ENCODE data around the gene ACTR3.

ACTR3 gene

DNA sequence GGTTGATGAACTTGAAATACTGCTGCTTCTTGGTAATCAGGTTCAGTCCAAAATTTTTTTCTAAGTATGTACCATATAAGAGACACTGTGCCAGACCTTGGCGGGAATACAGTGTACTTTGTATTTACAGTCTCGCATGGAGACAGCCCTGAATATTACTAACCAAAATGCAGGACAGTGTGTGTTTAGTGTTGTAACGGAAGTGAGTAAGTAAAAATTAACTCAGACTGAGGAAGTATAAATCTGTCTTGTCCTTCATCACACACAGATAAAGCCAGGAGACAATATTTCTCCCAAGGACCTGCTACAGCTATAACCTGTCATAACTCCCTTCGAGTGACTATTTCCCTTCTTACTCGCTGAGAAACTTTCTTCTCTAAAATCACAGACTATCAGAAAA, 76.9 kb downstream of the ACTR3 start:
- DNase-seq: no peak

DNA sequence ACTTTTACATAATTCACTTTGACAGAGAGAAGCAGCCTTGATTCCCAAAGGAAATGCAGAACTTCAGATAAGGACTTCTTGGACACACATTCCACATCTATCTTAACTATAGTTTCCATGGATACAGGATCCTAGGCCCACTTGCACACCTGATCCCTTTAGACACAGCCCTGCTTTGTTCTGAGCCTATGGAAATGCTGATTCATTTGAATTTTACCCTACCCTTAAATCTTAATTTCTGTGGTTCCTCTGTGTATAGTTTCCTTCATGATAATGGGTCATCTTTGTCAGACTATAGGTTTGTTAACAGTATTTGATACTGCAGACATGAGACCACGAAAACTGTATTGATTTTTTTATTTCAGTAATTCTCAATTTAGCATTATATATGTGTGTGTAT, 77.4 kb downstream of the ACTR3 start:
- no peak for DNase-seq

DNA sequence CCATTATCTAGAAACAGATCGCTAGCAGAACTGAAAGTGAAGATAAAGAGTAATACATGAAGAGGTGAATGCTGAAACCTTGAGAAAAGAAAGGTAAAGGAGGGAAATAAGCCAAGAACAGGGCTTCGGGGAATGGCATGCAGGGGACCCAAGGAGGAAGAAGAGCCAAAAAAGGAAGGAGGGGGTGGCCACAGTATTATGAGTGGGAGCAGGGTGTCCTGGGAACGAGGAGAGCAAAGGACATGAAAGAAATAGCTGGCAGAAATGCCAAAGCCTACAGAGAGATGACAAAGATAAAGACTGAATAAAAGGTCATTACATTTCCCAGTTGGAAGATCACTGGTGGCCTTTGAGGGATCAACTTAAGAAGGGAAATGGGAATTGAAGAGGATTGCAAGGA, 82.9 kb downstream of the ACTR3 start:
- DNase-seq: no peak

DNA sequence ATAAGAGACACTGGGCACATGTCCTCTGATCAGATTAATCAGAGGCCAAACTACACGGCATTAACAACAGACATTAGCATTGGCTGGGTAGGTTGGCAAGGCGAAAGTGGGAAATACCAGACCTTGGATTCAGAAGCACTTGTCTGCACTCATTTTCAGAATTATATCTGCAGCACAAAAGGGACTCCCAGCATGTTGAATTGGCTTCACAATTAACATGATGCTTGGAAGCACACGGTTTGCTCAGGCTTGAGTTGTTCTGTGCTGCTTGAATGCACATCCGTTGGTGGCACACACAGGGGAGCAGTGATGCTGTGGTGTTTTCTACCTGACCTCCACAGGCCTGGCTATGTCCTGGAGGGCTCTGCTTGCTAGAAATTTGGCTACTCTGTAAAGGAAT, 83.9 kb downstream of the ACTR3 start:
- peak; percentile 15 for DNase-seq

DNA sequence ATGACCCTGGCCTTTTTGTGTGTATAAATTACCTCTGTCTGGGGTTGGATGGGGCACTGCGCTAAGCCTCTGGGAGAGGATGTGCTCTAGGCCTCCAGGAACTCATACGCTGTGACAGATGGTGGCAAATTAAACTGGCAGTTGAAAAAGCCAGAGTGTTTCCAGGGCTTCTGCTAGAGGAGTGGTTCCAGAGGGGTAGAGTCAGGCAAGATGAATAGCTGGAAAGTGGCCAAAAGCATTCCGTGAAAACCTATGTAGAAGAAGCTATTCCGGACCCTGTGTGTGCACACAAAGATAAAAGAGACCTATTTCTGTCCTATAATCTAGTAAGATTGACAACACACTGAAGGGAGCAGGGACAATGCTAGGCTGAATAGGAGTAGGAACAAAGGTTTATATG, 84.8 kb downstream of the ACTR3 start:
- peak; percentile 89 for DNase-seq

DNA sequence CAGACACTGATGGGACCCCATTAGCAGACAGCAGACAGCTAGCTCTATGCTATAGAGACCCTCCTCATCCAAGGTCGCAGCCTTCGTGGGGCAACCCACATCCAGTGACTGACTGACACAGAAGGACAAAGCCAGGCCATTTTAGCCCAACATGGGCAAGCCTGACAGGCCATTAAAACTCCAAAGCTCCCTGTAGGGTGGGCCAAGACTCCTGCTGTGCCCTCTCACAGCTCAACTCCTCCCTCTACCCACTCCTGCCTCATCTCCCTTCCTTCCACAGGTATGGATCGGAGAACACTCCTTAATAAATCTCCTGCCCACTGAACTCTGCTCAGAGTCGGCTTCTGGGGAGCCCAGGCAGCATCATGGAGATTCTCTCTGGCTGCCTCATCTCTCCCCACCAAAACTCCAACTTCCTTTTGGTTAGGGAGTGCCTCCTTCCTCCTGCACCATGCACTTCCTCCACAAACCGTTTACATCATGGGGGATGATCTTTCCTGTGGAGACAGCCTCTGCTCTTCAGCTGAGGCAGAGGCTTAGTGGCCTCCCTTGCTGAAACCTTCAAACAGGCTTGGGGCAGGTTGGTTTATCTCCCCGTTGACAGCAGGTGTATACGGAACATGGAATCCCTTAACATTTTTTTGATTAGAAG, 86.5 kb downstream of the ACTR3 start:
- DNase-seq: peak; percentile 22

DNA sequence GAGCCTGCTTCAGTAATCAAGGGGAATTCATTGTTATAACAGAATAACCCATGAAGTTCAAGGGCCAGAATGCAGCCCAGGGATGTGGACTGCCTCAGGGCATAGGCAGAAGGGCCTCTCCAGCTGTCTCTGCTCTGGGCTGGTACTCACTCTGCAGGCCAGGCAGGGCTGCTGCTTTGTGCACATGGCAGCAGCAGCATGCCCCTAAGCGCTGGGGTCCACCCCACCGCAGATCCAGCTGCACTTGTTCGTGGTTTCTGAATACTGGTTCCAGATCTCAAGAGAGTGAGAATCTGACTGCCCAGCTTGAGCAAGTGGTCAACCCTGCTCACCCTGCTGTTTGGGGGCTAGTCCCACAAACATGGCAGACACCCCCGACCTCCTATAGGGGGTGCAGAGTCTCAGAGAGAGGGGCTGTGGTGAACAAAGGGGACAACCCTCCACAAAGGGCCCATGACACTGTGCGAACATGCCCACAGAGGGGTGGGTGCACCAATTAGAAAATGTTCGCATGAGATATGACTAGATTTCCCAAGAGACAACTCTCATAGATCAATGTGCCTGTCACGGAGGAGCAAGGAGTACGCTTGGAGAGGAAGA, 87.3 kb downstream of the ACTR3 start:
- DNase-seq: peak; percentile 42

DNA sequence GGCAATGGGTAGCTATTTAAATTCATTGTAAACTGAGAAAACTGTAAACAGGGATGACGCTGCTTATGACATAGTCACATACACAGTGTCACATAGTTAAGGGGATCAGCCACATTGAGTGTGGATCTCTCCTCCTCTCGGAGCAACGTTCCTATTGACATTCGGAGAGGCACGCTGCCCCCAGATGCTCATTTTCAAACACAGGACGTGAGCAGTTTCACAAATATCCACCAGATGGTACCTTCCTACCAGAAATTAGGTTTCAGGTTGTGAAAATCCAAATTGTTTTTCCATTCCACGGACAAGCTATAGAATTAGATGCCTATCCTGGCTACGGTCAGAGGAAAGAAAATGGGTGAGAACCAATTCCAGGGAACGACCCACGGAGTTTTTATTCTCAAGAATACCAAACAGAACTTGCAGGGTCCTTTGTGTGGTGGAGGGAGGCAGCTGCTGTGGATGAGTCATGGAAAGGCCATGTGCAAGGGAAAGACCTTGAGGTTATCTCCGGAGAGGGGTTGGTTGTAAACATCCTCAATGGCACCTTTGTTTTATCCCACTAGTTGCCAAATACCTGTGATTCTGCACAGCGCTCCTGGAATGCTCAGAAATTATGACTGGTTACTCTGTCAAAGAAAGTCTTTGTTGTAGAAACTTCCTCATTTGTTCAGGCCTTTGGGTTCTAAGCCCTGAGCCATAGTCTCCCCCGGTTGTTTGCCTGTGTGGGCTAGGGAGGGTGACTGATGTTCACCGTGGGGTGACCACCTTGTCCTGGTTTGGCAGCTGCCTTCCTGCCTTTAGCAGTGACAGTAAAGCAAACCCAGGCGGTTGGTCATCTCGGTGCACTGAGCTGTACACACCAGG, 88.0 kb downstream of the ACTR3 start:
- DNase-seq: peak; percentile 38

DNA sequence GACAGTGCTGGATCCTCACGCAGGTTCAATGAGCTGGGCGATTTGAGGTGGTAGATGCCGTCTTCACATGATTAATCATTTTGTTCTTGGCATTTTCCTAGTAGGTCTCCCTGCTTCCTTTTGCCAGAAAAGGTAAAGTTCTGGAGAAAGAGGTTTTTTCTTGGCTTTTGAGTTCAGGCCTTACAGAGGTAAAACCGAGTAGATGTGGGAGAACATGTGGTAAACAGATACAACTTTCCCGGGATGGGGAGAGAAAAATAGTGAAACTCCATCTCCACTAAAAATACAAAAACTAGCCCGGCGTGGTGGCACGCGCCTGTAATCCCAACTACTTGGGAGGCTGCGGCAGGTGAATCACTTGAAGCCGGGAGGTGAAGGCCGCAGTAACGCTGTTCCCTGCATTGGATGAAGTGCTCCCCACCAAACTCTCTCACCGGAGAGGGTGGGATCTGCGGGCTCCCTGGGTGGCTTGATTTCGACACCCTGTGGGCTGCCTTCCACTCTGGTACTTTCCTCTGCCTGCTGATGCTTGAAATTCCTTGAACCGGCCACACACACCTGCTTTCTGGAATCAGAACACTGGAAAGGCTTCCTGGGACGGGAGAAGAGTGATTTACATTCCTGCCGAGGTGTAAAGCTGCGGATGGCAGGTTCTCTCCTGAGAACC, 88.8 kb downstream of the ACTR3 start:
- DNase-seq: no peak

DNA sequence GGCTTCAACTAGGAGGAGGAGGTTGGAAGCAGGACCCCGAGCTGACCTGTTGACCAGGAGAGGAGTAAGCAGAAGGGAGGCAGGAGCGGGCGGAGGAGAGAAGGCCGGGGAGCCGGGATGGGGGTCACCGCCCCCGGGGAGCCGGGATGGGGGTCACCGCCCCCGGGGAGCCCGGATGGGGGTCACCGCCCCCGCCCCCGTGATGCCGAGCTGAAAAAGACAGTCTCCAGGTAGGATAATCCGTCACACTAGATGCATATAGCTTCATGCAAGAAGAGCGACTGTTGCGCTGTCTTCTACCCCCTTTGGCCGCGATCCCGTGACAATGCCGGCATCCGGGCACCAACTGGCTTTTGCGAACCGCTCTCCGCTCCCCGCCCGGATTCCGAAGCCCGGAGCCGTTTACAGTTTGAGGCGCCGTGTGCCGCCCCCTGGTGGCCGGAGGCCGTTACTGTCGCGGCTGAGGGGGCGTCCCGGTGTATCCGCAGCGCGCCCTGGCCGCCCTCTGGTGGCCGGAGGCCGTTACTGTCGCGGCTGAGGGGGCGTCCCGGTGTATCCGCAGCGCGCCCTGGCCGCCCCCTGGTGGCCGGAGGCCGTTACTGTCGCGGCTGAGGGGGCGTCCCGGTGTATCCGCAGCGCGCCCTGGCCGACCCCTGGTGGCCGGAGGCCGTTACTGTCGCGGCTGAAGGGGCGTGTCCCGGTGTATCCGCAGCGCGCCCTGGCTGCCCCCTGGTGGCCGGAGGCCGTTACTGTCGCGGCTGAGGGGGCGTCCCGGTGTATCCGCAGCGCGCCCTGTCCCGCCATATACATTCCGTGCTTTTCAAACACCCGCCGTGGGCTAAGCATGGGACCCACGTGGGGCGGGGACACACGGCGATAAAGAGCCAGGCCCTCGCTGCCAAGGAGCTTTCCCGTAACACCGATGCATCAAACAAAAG, 89.6 kb downstream of the ACTR3 start:
- no peak for DNase-seq

DNA sequence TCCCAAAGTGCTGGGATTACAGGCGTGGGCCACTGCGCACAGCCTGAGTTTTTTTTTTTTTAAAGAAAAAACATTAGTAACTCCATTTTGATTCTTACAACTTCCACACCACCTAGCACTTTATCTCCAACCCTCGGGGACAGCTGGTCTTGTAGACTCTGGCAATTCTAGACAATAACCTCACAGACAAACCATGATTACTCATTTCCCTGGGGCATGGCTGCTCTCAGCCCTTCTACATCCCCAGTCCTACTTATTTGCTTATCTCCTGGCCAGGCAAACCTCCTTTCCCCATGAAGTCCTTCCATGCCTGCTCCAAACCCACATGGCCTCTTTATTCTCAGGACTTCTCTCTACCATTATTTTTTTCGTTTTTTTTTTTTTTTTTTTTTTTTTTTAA, 91.1 kb downstream of the ACTR3 start:
- DNase-seq: peak; percentile 23

DNA sequence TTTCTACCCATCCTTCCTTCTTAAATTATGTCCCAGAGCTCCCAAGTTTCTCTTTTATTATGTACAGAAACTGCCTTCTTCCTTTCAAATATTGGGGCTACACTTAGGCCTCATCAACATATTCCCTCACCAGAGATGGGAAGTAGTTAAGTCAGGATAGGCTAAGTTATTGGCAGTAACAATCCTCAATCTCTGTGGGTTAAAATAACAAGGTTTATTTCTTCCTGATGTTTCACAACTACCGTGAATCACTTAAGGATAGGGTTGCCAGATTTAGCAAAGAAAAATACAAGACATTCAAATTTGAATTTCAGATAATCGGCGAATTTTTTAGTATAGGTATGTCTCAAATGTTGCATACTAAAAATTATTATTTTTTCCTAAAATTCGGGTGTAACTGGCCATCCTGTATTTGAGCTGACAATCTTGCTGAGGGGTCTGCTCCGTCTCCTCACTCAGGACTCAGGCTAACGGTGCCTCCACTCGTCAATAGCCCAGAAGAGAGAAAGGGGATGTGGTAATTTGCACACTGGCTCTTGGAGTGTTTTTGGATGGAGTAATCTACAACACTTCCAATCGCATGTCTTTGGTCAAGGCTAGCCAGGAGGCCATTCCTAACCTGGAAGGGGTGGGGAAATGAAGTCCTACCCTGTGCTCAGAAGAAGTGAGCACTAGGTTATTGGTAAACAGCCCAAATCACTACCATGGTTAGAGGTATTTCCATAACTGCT, 91.7 kb downstream of the ACTR3 start:
- DNase-seq: no peak

DNA sequence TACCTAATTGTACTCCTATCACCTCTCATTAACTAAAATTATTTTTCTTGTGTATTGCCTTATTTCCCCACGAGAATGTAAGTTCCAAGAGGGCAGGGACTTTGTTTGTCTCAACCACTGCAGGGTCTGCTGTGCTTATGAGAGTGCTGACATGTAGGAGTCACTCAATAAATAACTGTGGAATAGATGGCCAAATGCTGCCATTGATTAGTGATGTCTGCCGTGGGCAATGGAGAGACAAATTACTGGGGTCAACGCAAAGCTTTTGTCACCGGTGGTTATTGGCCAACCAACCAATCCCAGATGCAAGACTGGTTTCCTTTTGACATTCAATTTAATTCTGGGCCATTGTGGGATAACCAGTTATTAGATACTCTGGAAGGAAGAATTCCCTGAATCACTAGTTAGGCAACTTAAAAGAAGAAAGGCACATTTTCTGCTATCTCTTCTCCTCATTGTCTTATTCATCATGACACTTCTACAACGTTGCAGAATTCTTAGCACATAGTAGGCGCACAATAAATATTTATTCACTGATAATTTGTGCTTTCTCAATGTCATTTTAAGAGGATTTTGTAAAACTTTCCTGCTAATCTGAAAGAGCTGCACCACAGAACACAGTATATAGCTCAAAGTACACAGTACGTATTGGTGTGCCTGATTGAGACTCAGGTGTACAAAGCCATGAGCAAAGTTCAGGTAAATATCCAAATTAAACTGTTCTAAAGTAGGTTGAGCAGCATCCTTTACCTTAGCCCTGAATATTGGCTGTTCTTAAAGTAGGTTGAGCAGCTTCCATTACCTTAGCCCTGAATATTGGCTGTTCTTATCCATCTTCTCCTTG, 95.9 kb downstream of the ACTR3 start:
- no peak for DNase-seq

DNA sequence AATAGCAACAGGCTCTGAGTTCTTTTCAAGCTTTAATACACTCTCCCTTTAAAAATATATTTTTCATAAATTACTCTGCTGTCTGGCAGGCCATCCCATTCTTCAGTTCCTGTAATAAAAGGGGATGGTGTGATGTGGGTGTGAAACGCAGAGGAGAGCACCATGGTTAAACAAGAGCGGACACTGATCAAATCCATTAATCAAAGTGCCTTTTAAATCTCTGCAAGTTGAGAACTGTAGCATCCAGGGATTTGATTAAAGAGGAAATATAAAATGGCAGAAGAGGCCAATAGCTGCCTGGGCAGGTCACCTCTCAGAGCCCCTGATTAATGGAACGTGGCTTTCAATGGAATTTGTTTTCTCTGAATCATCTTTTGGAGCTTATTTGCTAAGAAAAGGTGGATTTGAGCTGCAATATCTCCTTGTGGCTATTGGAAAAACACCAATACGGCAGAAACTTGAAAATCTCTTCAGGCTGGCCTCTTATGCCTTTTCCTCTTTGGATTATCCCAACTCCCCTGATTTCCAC, 96.9 kb downstream of the ACTR3 start:
- no peak for DNase-seq

DNA sequence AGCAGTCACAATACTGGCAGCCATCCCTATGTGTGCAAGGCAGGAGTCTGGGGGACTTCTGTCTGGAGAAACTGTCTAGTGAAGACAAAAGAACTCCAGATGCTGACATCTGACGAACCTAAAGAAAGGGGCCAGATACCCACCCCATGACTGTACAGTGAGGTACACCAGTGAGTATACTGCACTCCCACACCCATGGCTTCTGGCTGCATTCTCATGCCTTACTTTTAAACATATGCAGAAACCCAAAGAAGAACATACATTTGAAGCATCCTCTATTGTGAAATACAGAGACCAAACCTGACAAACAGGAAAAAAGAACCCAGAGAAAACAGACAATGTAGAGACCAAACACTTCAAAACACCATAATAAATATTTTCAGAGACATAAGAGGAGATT, 102.2 kb downstream of the ACTR3 start:
- no peak for DNase-seq

DNA sequence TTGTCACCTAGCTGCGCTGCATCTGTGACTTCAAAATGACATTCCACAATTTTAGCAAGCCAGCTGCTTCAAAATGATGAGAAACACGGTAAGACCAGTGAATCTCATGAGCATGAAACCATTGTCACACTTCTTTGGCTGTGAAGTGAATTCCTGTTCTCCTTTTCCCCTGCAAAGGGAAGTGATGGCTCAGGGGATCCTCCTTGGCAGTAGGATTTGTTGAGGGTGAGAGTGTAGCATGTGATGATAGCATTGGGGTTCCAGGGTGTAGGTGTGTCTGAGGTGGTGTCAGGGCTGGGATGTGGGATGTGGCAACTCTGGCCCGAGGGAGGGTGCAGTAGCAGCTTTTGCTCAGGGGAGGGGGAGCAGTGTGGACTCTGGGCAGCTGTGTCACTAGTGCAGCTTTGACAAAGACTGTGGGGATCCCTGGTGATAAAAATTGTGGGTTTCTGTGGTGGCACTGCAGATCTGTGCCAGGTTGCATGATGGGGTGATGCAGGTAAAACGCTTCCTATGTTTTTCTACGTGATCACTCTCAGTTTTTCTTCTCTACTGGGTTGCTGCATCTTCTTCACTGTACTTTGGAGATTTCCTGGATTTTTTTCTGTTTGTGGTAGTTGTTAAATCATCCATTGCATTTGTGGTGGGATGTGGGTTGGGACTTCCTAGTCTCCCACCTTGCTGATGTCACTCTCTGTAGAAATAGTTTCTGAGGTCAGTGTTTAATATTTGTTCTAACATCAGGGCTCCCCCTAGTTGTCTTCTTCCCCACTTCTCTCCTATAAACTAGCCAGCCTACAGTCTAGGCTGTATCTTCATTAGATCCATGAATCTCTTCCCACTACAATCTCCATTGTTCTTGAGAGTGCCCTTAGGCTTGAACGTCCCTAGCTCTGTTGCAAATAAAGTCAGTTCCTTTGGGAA, 107.0 kb downstream of the ACTR3 start:
- no peak for DNase-seq

DNA sequence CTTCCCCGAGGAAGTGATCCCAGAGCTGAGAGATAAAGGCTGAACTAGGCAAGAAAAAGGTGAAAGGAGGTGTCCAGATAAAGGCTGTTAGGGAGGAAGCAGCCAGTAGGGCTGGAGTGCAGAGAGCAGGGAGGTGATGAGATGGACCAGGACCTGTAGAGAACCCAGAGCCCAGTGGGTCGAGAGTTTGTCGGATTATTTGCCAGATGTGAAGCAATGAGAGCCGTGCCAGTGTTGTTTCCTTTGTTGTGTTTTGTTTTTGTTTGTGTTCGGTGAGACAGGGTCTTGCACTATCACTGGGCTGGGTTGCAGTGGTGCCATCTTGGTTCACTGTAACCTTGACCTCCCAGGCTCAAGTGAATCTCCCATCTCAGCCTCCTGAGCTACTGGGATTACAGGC, 111.3 kb downstream of the ACTR3 start:
- no peak for DNase-seq

DNA sequence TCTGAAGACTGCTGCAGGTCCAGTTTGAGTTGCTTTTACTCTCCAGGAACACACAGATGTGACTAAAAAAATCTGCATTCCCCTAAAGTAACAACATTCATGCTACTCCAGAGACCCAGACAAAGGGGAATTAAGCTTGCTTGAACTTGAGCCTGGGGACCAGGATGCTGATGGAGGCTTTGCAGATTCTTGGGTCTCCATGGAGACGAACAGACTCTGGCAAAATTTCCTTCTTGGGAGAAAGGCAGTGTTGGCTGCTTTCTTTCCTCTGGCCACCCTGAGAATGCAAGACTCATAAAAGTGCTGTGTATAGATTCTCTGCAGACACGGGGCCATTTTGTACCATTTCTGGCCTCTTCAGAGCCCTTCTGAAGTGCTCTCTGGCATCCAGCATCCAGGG, 112.0 kb downstream of the ACTR3 start:
- DNase-seq: no peak

DNA sequence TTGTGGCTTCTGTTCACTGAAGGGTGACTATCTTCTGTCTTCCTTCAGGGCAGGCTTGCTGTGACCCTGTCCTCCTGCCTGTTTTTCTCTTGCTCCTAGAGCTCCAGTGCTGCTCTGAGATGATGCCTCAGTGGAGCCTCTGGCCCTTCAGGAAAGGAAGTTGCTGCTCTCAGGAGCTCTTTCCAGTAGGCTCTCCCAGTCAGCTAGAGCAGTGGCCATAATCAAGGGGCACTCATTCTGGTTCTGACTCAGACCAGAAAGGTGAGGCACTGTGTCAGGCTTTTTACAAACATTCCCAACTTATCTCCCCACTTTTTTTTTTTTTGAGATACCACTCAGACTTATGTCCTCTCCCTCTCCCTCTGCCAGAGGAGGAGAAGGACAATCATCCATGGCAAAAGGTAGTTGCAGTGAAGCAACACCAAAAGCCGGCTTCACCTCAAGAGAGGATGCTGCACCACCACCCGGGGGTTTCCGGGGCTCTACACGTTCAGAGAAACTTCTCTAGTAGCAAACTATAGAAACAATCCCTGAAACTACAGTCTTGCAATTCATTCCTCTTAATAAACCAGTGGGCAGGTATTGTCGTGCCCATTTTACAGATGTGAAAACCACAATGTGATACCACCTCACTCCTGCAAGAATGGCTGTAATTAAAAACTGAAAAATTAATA, 115.4 kb downstream of the ACTR3 start:
- no peak for DNase-seq
